Measurements from ENCODE around the gene COL6A2. TPM values are rescaled to one million over a fixed set of nuclear protein-coding genes. Genes with fewer than 3 reads are reported as not detected.
"Not testable (repeated sequence)": the region's sequence is repeated elsewhere in the genome, so short reads cannot be mapped to it uniquely, and the experiment has no call there.

COL6A2 gene
- total RNA-seq, 8 experiments from 2014 or later, result 2.6 to 153 (median 5.0) TPM

GRCh38 chr21:46163380-46163779 lies 65.5 kb downstream of the COL6A2 start:
- Histone ChIP-seq H3K4me3 (no peak overlapping the region), H3K27ac (no peak overlapping the region), H3K4me1 (replicated peaks in 1 of 2) (no peaks in the 10 kb centered on the region)
- 19 to 100% (median 80%) methylated on average over 1 to 4 of the region's 4 CpGs for WGBS, 10 experiments
- in situ Hi-C loops (cut with MboI; ENCODE audit: low pct_unique_long_range_greater_than_20kb in 2 of 9, low sequenced_read_pairs in 9 of 9, unreplicated experiment in 9 of 9), result no loop called here
- no peak for ATAC-seq (replicated peaks in 6 of 8)

GRCh38 chr21:46165098-46165497 lies 67.2 kb downstream of the COL6A2 start:
- no peak overlapping the region for H3K27ac ChIP-seq
- H3K4me3 ChIP-seq, result no peak overlapping the region
- no peaks in the 10 kb centered on the region for H3K4me1 ChIP-seq (replicated peaks in 1 of 2)
- in situ Hi-C loops (cut with MboI; ENCODE audit: low pct_unique_long_range_greater_than_20kb in 2 of 9, low sequenced_read_pairs in 9 of 9, unreplicated experiment in 9 of 9), result no loop called here
- ATAC-seq (replicated peaks in 6 of 8), result no peak

GRCh38 chr21:46168238-46168637 lies 70.3 kb downstream of the COL6A2 start:
- 87 to 100% methylated on average over 2 to 3 of the region's 14 CpGs; no CpG with 5 or more reads in 8 of the 10 experiments for WGBS, 10 experiments
- ATAC-seq (replicated peaks in 6 of 8), result no peak
- in situ Hi-C loops (cut with MboI; ENCODE audit: low pct_unique_long_range_greater_than_20kb in 2 of 9, low sequenced_read_pairs in 9 of 9, unreplicated experiment in 9 of 9), result no loop called here

GRCh38 chr21:46168659-46169386 lies 70.9 kb downstream of the COL6A2 start:
- 81 to 100% (median 90%) methylated on average over 1 to 4 of the region's 8 CpGs; no CpG with 5 or more reads in 5 of the 10 experiments for WGBS, 10 experiments
- ATAC-seq (replicated peaks in 6 of 8), result peak in 4 of 8 experiments; percentile 29 to 58 (median 39)
- in situ Hi-C loops (cut with MboI; ENCODE audit: low pct_unique_long_range_greater_than_20kb in 2 of 9, low sequenced_read_pairs in 9 of 9, unreplicated experiment in 9 of 9), result no loop called here
- Histone ChIP-seq H3K27ac (no peak overlapping the region), H3K4me3 (no peak overlapping the region), H3K4me1 (replicated peaks in 1 of 2) (no peaks in the 10 kb centered on the region)

More at GRCh38 chr21:46168238-46168637, 70.3 kb downstream of the COL6A2 start:
- Histone ChIP-seq H3K4me1 (replicated peaks in 1 of 2) (no peaks in the 10 kb centered on the region), H3K4me3 (no peak overlapping the region), H3K27ac (peak overlapping the region in 1 of 2 donors; percentile 28)

GRCh38 chr21:46170436-46171193 lies 72.7 kb downstream of the COL6A2 start:
- in situ Hi-C loops (cut with MboI; ENCODE audit: low pct_unique_long_range_greater_than_20kb in 2 of 9, low sequenced_read_pairs in 9 of 9, unreplicated experiment in 9 of 9); H3K4me3 ChIP-seq; H3K4me1 ChIP-seq (replicated peaks in 1 of 2); H3K27ac ChIP-seq; ATAC-seq (replicated peaks in 6 of 8): not testable (repeated sequence)
- WGBS, 10 experiments, result 100% methylated on average over 1 of the region's 1 CpG; no CpG with 5 or more reads in 7 of the 10 experiments

- Histone ChIP-seq H3K27ac (no peak overlapping the region), H3K4me3 (no peak overlapping the region), H3K4me1 (replicated peaks in 1 of 2) (no peaks in the 10 kb centered on the region)
- in situ Hi-C loops (cut with MboI; ENCODE audit: low pct_unique_long_range_greater_than_20kb in 2 of 9, low sequenced_read_pairs in 9 of 9, unreplicated experiment in 9 of 9), result no loop called here
- ATAC-seq (replicated peaks in 6 of 8), result no peak
- 15 to 60% (median 45%) methylated on average over 1 to 2 of the region's 2 CpGs; no CpG with 5 or more reads in 2 of the 10 experiments for WGBS, 10 experiments
These were observed 73.7 kb downstream of the COL6A2 start for GRCh38 chr21:46171585-46171984.

GRCh38 chr21:46171996-46172862 lies 74.3 kb downstream of the COL6A2 start:
- WGBS, 10 experiments, result 63 to 100% (median 93%) methylated on average over 1 to 9 of the region's 21 CpGs; no CpG with 5 or more reads in 3 of the 10 experiments
- Histone ChIP-seq H3K4me1 (replicated peaks in 1 of 2) (no peaks in the 10 kb centered on the region), H3K4me3 (no peak overlapping the region), H3K27ac (no peak overlapping the region)
- peak in 4 of 8 experiments; percentile 29 to 41 (median 38) for ATAC-seq (replicated peaks in 6 of 8)
- in situ Hi-C loops (cut with MboI; ENCODE audit: low pct_unique_long_range_greater_than_20kb in 2 of 9, low sequenced_read_pairs in 9 of 9, unreplicated experiment in 9 of 9), result no loop called here

- in situ Hi-C loops (cut with MboI; ENCODE audit: low pct_unique_long_range_greater_than_20kb in 2 of 9, low sequenced_read_pairs in 9 of 9, unreplicated experiment in 9 of 9), result no loop called here
- WGBS, 10 experiments, result 0 to 92% (median 31%) methylated on average over 1 to 2 of the region's 6 CpGs; no CpG with 5 or more reads in 6 of the 10 experiments
- H3K4me1 ChIP-seq (replicated peaks in 1 of 2), result no peaks in the 10 kb centered on the region
- no peak overlapping the region for H3K4me3 ChIP-seq
- no peak for ATAC-seq (replicated peaks in 6 of 8)
- H3K27ac ChIP-seq, result no peak overlapping the region
These were observed 75.1 kb downstream of the COL6A2 start for GRCh38 chr21:46172863-46173528.

- H3K27ac ChIP-seq, result no peak overlapping the region
- WGBS, 10 experiments, result 100% methylated on average over 1 of the region's 1 CpG; no CpG with 5 or more reads in 9 of the 10 experiments
- ATAC-seq (replicated peaks in 6 of 8), result no peak
- no peak overlapping the region for H3K4me3 ChIP-seq
- no peaks in the 10 kb centered on the region for H3K4me1 ChIP-seq (replicated peaks in 1 of 2)
- in situ Hi-C loops (cut with MboI; ENCODE audit: low pct_unique_long_range_greater_than_20kb in 2 of 9, low sequenced_read_pairs in 9 of 9, unreplicated experiment in 9 of 9), result no loop called here
These were observed 75.7 kb downstream of the COL6A2 start for GRCh38 chr21:46173573-46173972.

GRCh38 chr21:46176443-46177129 lies 78.7 kb downstream of the COL6A2 start:
- in situ Hi-C loops (cut with MboI; ENCODE audit: low pct_unique_long_range_greater_than_20kb in 2 of 9, low sequenced_read_pairs in 9 of 9, unreplicated experiment in 9 of 9), result loop anchor here in 1 of 9 experiments (25.0 kb wide), 1 partner anchor 189 kb away; the partner anchor contains the start of gene COL6A1
- not testable (repeated sequence) for H3K4me1 ChIP-seq (replicated peaks in 1 of 2); H3K27ac ChIP-seq; H3K4me3 ChIP-seq; ATAC-seq (replicated peaks in 6 of 8)
- WGBS, 10 experiments, result 40 to 96% (median 82%) methylated on average over 1 to 3 of the region's 3 CpGs; no CpG with 5 or more reads in 2 of the 10 experiments

GRCh38 chr21:46178961-46179360 lies 81.0 kb downstream of the COL6A2 start:
- 59 to 97% (median 80%) methylated on average over 1 to 4 of the region's 4 CpGs; no CpG with 5 or more reads in 1 of the 10 experiments for WGBS, 10 experiments
- peaks cover 0 to 5% of the 10 kb centered on the region in 2 donors for H3K4me1 ChIP-seq (replicated peaks in 1 of 2)
- H3K4me3 ChIP-seq, result no peak overlapping the region
- in situ Hi-C loops (cut with MboI; ENCODE audit: low pct_unique_long_range_greater_than_20kb in 2 of 9, low sequenced_read_pairs in 9 of 9, unreplicated experiment in 9 of 9), result loop anchor here in 1 of 9 experiments (25.0 kb wide), 1 partner anchor 192 kb away; the partner anchor contains the start of gene COL6A1
- no peak overlapping the region for H3K27ac ChIP-seq
- no peak for ATAC-seq (replicated peaks in 6 of 8)
